Thyroid gland (tissue), 4 donors: Measurements from ENCODE around the gene NHSL1.

Source experiments
- POLR2A ChIP-seq, 2 donors: fragments of 450-650 bp; IDR thresholded peaks; one replicate each; pipeline ENCODE4 v1.6.1; 2017; ENCODE audit warnings: antibody characterized with exemption in 2 of 2, mild to moderate bottlenecking in 2 of 2, moderate library complexity in 1 of 2
- TF ChIP-seq, protein P1 (sequence below), 6 experiments: fragments of 200-600 bp in 3 of 6; fragments of 450-650 bp in 3 of 6; sonication (generic) in 3 of 6; IDR thresholded peaks; one replicate each; pipeline ENCODE4 v1.5.1; 2016 to 2019; ENCODE audit warnings: antibody characterized with exemption in 6 of 6, mild to moderate bottlenecking in 2 of 6, inconsistent platforms in 1 of 6, moderate library complexity in 1 of 6

DNA sequence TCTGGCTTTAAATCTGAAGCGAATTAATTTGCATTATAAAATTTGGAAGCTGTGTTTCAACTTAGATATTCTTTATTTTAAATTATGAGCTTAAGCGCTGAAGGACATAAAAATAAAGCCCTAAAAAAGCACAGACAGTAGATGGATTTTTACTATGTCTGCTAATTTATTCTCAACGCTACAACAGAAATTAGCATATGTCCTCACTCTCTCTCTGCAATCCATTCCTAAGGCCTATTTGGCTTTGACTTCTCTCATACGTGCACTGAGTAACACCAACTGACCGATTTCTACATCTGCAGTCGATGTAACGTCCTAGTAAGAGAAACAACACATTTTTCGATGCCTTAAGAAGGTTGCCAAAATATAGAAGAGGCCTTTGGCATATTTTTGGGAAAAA is 71.6 kb downstream of the NHSL1 start:
- TF ChIP-seq, protein P1, sequence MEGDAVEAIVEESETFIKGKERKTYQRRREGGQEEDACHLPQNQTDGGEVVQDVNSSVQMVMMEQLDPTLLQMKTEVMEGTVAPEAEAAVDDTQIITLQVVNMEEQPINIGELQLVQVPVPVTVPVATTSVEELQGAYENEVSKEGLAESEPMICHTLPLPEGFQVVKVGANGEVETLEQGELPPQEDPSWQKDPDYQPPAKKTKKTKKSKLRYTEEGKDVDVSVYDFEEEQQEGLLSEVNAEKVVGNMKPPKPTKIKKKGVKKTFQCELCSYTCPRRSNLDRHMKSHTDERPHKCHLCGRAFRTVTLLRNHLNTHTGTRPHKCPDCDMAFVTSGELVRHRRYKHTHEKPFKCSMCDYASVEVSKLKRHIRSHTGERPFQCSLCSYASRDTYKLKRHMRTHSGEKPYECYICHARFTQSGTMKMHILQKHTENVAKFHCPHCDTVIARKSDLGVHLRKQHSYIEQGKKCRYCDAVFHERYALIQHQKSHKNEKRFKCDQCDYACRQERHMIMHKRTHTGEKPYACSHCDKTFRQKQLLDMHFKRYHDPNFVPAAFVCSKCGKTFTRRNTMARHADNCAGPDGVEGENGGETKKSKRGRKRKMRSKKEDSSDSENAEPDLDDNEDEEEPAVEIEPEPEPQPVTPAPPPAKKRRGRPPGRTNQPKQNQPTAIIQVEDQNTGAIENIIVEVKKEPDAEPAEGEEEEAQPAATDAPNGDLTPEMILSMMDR (IDR thresholded peaks at IDR 0.05) = no peak
- no peak for TF ChIP-seq POLR2A (IDR thresholded peaks at IDR 0.05)
